AG09319 (cell line): ENCODE measurements around the gene SHB.

Experiments used
- DNase-seq: peaks from one replicate; pipeline ENCODE4 v3.0.0-alpha.2; 2010; ENCODE audit warnings: low read depth; ENCODE audit errors: extremely low read depth
- CTCF ChIP-seq: IDR thresholded peaks from 2 replicates; pipeline ENCODE4 v1.5.1; 2011; ENCODE audit warnings: low read depth, mild to moderate bottlenecking, inconsistent platforms, low read length, moderate library complexity

The SHB gene

DNA sequence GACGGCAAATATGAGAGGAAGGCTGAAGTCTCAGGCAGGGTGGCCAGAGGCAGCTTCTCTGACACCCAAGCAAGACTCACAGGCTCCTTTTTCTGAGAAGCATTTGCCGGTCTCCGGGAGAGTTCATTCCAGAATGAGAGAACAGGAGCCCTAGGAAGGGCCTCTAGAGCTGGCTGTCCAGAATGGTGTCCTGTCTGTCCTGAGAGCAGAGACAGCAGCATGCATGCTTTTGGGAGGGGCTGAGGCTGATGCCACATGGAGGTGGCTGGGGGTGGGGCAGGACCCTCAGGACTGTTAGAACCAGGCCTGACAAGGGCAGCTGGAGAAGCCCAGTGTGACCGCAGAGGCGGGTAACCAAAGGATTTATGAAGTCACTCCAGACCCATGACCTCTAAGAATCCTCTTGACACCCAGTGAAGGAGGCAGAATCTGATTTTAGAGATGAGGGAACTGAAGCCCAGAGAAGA is 60.0 kb downstream of the SHB start:
- no peak for DNase-seq
- no peak for TF ChIP-seq CTCF

DNA sequence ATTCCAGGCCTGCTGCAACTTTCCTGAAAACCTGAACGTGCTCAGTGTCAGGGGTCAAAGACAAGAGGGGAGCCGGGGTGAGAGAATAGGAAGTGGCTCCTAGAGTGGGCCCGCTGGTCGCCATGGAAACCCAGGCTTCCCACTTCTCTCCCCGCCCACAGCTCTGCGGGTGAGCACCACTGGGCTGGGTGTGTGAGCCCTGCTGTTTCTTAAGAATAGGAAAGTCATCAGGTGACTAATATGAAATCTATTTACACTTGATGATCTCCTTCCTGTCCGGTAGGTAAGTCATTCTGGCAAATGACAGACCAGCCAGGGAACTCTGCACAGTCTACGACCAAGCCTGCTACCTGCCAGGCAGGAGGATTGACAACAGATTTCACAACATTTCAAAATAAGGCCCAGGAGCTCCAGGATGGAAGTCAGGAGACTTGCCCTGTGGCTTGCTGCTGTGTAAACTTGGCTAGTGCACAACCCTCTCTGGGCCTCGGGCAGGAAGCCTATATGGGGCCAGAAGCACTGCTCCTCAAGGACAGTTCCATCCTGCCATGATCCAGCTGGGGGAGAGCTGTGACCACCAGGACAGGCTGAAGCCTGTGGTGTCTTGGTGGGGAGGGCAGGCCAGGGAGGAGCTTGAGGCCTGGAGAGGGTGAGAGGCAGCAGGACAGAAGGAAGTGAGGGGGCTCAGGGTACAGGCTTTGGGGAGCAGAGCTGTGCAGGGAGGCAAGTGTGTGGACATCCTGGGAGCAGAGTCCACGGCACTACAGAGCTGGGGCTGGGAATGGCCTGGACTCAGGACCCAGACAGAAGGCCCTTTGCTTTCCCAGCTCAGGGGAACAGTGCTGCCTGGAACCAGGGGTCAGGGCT is 60.6 kb downstream of the SHB start:
- TF ChIP-seq CTCF, result no peak
- DNase-seq, result no peak

DNA sequence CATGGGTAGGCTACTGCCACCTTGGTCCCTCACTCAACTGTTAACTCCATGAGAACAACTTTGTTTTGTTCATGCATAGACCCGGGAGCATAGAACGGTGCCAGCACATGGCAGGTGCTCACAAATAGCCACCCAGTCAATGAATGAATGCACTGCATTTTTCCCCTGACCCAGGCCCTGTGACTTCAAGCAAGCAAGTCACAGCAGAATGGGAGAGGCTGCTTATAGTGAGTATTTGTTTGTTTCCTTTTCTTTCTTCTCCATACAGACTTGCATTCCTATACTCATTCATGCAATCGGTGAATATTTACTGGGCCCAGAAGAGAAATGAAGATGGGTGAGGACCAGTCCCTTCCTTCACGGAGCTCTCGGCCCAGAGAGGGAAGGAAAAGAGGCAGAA is 62.0 kb downstream of the SHB start:
- no peak for DNase-seq
- no peak for TF ChIP-seq CTCF

DNA sequence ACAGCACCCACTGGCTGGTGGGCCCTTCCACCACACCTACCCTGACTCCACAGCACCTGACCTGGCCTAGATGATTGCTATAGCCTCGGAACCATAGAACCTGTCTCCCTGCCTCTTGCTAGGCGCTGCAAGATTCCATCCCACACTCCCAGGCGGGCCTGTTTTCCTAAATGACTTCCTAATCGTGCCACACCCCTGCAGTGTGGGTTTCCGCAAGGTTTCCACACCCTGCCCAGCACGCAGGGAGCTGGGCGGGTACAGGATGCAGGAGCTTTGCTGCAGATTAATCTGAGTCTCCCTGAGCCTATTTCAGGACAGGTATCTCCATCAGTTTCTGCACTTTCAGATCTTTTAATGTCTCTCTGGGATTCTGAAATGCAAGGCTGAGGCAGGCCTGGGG is 62.9 kb downstream of the SHB start:
- TF ChIP-seq CTCF, result no peak

DNA sequence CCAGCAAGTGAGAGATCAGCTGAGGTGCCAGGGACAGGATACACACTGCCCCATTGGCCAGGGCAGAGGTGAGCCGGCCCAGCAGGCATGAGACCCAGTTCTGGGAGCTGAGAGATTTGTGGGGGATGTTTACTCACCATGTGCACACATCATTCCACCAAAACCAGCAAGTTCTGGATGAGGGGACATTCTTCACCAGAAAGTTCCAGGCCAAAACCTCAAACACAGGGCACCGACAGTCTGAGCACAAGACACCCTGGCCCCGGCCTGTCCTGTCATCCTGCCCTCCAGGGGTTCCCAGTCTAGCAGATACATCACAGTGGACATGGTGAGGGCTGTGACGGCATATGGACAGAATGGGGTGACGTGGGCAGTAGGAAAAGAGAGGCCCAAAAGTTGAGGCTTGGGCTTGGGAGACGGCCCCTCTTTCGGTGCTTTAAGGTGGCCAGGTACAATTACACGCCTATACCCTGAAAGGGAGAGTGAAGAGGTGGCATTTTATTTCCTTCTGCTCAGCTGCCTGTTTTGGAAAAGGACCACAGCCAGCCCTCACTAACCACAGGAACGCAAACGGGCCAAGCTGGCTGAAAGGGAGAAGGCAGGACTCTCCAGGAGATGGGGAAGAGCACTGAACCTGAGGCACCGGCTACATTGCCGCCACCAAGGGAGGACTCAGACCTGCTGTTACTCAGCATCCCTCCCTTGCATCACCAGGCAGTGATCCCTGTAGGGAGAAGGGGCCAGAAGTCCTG is 64.0 kb downstream of the SHB start:
- no peak for TF ChIP-seq CTCF
- DNase-seq, result no peak

More for the DNA sequence above, 62.9 kb downstream of the SHB start:
- DNase-seq, result no peak

- TF ChIP-seq CTCF, result no peak
- no peak for DNase-seq
Observed at GRCh38 chr9:38003946-38004808, 64.8 kb downstream of the SHB start.
